HG03159 (cell line): ENCODE data around the gene PCYOX1L.

Source experiments
- ATAC-seq: cut with Tn5 transposase; IDR thresholded peaks from one replicate; pipeline ENCODE4 v1.9.1; 2021; ENCODE audit warnings: mild to moderate bottlenecking, moderate library complexity; ENCODE audit not compliant: unreplicated experiment

Gene PCYOX1L, protein sequence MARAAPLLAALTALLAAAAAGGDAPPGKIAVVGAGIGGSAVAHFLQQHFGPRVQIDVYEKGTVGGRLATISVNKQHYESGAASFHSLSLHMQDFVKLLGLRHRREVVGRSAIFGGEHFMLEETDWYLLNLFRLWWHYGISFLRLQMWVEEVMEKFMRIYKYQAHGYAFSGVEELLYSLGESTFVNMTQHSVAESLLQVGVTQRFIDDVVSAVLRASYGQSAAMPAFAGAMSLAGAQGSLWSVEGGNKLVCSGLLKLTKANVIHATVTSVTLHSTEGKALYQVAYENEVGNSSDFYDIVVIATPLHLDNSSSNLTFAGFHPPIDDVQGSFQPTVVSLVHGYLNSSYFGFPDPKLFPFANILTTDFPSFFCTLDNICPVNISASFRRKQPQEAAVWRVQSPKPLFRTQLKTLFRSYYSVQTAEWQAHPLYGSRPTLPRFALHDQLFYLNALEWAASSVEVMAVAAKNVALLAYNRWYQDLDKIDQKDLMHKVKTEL

GRCh38 chr5:149357370-149358293, at the start of gene PCYOX1L:
TSS of gene PCYOX1L (plus strand) at chr5:149358046. CDS start at chr5:149358069, 23 bp downstream.
- peak; percentile 99 for ATAC-seq

DNA sequence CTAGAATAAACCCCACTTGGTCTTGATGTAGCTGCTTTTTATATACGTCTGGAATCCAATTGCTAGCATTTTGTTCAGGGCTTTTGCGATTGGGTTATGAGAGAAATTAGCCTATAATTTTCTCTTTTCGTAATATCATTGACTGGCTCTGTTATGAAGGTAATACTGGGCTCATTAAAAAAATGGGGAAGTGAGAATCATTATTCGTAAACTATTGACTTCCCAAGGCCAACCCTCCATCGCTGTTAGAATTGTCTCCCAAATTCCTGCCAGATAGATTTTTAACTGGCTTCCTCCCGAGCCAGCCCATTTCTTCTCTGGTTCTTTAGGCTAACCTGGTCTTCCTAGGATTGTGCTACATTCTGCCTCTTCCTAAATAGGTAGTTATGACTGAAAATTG, 48.5 kb upstream of the PCYOX1L start:
- no peak for ATAC-seq

- ATAC-seq: no peak
Observed at GRCh38 chr5:149310488-149310887, 47.4 kb upstream of the PCYOX1L start.

DNA sequence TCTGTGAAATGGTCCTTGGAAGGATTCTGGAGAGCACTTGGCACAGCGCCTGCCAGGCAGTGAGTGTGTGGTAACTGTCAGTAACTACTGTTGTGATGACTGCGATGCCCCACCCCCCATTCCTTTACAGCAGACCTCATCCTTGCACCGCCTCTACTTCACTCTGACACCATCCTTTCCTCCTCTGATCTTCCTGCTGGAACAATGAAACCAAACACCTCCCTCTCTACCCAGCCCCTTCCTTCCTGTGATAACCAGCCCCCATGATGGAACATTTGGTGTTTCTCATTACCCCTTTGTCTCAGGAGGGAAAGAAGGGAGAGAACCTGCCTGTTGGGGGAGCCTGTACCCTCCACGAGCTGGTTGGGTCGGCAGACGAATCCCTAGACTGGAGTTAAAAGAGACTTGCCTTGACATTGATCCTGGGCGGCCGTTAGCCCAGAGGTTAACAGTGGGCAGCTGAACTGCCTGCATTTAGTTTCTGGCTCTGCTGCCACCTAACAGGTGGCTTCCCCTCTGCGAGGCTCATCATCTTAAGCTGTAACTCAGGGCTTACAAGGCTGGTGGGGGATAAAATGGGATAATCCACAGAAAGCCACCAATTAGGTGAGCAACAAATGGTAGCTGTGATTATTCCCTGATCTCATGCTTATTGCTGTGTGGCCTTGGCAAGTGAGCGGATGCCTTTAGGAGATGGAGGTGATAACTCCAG, 46.7 kb upstream of the PCYOX1L start:
- ATAC-seq: no peak

GRCh38 chr5:149313151-149313841, 44.5 kb upstream of the PCYOX1L start:
- no peak for ATAC-seq

- ATAC-seq: no peak
Observed at GRCh38 chr5:149314571-149315111, 43.2 kb upstream of the PCYOX1L start.

GRCh38 chr5:149315753-149316152, 42.1 kb upstream of the PCYOX1L start:
- ATAC-seq: no peak

DNA sequence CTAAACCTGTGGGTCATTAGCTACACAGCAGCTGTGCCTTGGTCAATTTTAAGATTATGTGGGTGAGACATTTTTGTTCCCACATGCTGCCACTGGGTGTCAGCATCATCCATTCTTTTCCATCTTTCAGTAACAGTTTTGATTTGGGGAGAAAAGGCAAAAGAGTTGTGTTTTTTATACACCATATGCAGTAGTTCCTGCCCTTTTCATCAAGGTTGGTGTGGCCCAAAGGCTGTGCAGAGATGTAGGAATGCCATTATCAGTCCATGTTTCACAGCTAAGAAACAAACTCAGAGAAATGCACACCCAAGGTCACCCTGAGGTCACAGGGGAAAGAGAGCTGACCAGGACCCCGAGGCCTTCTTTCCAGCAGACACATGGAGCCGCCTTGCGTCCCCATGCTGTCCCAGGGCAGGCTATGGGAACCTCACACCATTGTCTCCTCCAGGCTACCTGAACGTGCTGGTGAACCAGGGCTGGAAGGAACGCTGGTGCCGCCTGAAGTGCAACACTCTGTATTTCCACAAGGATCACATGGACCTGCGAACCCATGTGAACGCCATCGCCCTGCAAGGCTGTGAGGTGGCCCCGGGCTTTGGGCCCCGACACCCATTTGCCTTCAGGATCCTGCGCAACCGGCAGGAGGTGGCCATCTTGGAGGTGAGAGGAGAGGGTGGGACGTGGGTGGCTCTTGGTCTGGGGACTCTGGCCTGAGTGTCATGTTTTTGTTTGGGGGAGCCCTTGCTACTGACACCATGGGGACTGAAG, 40.4 kb upstream of the PCYOX1L start:
- ATAC-seq: peak; percentile 72

GRCh38 chr5:149319174-149319573, 38.7 kb upstream of the PCYOX1L start:
- ATAC-seq: no peak

GRCh38 chr5:149320791-149321330, 37.0 kb upstream of the PCYOX1L start:
- no peak for ATAC-seq

DNA sequence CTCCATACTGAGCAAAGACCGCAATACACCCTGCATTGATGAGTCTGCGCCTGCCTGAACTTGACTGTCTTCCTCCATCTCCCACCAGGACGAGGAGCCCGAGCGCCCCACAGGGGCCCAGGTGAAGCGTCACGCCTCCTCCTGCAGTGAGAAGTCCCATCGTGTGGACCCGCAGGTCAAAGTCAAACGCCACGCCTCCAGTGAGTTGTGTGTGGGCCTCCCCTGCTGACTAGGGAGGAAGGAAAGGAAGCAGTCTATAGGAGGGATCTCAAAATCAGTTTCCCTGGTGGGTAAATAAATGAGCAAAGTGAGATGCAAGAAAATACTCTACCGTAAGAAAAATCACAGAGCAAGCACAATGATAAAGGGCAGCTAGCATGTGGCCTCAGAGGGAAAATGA, 35.3 kb upstream of the PCYOX1L start:
- ATAC-seq: no peak

GRCh38 chr5:149323210-149323609, 34.6 kb upstream of the PCYOX1L start:
- no peak for ATAC-seq

DNA sequence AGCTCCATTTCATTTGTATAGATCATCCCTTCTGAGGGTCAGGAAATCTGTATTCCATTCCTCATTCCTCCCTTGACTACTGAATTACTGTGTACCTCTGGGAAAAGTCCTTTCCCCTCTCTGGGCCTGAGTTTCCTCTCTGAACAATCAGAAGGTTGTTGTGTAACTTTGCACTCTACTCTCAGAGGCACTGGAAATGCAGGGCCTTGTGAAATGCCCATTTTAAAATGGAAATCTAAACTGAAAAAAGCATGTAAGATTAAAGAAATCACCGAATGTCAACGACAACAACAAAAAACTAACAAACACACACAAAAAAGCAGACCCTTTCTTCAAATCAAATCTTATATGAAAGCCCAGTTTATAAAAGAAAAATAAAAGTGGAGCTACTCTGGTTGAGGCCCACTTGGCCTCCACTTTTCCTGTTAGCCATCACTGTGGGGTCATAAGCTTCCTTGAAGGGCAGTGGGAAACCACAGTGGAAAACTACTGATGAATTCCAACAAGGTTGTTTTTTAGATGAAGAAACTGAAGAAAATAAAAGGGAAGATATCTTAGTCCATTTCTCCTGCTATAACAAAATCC, 34.1 kb upstream of the PCYOX1L start:
- ATAC-seq: no peak

DNA sequence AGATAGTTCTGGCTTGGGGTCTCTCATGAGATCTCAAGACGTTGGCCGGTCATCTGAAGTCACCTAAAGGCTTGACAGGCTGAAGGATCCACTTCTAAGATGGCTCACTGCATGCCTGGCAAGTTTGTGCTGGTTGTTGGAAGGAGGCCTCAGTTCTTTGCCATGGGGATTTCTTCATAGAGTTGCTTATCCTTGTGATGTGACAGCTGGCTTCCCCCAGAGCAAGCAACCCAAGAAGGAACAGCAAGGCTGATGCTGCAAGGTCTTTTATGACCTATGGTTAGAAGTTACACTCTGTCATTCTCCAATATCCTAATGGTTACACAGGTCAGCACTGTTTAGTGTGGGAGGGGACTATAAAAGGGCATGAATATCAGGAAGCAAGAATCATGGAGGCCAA, 33.2 kb upstream of the PCYOX1L start:
- ATAC-seq: no peak

DNA sequence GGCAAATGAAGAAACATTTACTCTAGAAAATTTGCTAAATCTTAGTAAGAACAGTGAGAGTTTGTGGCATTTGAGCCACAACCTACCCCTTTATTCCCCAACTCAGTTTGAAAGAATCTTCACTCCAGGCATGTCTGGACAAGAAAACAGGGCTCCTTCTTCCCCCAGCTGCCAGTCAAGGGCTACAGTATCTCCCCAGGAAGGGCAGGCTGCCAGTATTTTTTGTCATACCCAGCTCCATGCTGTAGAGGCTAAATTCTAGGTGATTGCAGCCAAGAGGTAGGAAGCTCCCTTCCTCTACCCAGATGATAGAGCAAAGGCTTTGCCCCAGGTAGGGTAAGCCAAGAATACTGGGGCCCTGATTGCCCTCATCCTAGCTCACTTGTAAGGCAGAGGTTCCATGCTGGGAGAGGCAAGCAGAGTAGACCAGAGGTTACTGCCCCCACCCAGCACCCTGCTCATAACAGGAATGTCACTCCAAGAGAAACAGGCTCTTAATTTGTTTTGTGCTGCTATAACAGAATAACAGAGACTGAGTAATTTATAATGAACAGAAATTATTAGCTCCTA, 32.6 kb upstream of the PCYOX1L start:
- no peak for ATAC-seq

GRCh38 chr5:149325894-149326293, 32.0 kb upstream of the PCYOX1L start:
- no peak for ATAC-seq

DNA sequence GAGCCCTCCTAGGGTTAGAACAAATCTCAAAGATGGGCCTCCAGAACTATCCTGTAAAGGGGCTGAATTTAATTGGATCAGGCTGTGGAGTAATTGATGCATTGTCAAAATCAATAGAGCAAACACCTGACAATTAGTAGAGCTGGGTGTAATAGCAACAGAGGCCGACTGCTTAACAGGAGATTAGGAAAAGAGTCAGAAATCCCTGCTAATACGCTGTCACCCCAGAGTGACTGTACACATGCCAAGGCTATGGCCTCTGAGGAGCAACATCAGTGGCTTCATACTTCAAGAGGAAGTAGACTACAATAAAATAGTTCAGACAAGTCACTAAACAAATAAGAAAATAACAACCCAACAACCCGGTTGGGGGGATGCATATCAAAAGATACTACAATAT, 31.2 kb upstream of the PCYOX1L start:
- no peak for ATAC-seq

DNA sequence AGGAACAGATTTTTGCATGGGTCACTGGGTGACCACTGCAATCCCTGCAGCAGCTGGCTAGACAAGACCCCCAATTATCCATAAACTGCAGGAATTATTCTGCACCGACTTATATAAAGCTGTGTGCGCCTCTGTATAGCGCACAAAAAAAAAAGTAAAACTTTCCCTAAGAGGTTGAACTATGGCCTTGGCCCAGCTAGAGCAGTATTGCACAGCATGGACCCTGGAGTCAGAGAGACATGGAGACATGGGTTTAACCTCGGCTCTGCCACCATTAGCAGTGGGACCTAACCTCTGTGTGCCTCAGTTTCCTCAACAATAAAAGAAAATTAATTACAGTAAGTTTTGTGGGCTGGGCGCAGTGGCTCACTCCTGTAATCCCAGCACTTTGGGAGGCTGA, 29.7 kb upstream of the PCYOX1L start:
- ATAC-seq: no peak
